Vagina (tissue), 2 donors: ENCODE results near the gene RHBDL3. TPM values are rescaled to one million over a fixed set of nuclear protein-coding genes. Genes with fewer than 3 reads are reported as not detected.
"Not testable (repeated sequence)": the region's sequence is repeated elsewhere in the genome, so short reads cannot be mapped to it uniquely, and the experiment has no call there.

Experiments used
- DNase-seq, 2 donors: peaks; one replicate each; pipeline ENCODE4 v3.0.0-alpha.2; 2017; ENCODE audit errors: extremely low spot score in 2 of 2
- H3K27ac ChIP-seq: fragments of 200-600 bp; sonication (generic); one replicate; pipeline ENCODE4 v1.5.1; 2019
- H3K27me3 ChIP-seq: fragments of 200-600 bp; sonication (generic); one replicate; pipeline ENCODE4 v1.5.1; 2019
- H3K36me3 ChIP-seq, 2 donors: fragments of 200-600 bp; sonication (generic); one replicate each; pipeline ENCODE4 v1.5.1; 2017 to 2019
- H3K4me1 ChIP-seq: fragments of 200-600 bp; sonication (generic); one replicate; pipeline ENCODE4 v1.5.1; 2019
- H3K4me3 ChIP-seq, 2 donors: fragments of 200-600 bp; sonication (generic); 1 replicate in 1 of 2; 2 replicates in 1 of 2; pipeline ENCODE4 v1.5.1; 2016 to 2019
- H3K9me3 ChIP-seq: fragments of 200-600 bp; sonication (generic); one replicate; pipeline ENCODE4 v1.5.1; 2019
- POLR2A ChIP-seq, 2 donors: fragments of 450-650 bp; IDR thresholded peaks; one replicate each; pipeline ENCODE4 v1.6.1; 2017; ENCODE audit warnings: antibody characterized with exemption in 2 of 2, mild to moderate bottlenecking in 2 of 2, moderate library complexity in 2 of 2
- POLR2AphosphoS5 ChIP-seq, 2 donors: sonication (generic); formaldehyde crosslinking; IDR thresholded peaks; one replicate each; pipeline ENCODE4 v1.9.0; 2017; ENCODE audit warnings: antibody characterized with exemption in 2 of 2, mild to moderate bottlenecking in 2 of 2, low read depth in 1 of 2; ENCODE audit not compliant: insufficient read depth in 1 of 2
- intact Hi-C: fragments of 100-400 bp; cut with DNase I; formaldehyde crosslinking; loops from one replicate; pipeline ENCODE4 v1.15.1; 2023
- total RNA-seq: library from RNA; depleted of rRNA; stranded (reverse); fragments of >200 nt; gene quantifications from one replicate; pipeline ENCODE4 v1.2.3, GENCODE V29; 2016
- TF ChIP-seq, protein P1 (sequence below), 3 experiments: fragments of 450-650 bp in 2 of 3; fragments of 200-600 bp in 1 of 3; sonication (generic) in 1 of 3; IDR thresholded peaks; one replicate each; pipeline ENCODE4 v1.5.1; 2017 to 2019; ENCODE audit warnings: antibody characterized with exemption in 3 of 3, mild to moderate bottlenecking in 2 of 3, moderate library complexity in 2 of 3

Gene RHBDL3
- total RNA-seq, 1 donor from 2014 or later = 1.7 TPM

DNA sequence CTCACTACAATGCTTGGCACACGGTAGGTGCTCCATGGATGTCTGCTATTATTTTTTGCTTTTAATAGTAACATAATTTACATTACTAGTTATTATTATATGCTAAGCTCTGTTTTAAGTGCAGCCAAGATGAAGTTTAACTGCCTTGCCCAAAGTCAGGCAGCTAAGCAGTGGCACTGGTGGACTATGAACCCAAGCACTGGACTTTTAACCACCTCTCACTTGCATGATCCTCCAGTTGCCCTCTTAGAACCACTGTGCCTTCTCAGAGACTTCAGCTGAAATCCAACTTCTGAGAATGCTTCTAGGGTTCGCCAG lies 82.8 kb downstream of the RHBDL3 start:
- Histone ChIP-seq H3K9me3 (no peaks in the 10 kb centered on the region), H3K4me1 (peaks cover 37% of the 10 kb centered on the region), H3K27me3 (no peaks in the 10 kb centered on the region), H3K36me3 (no peaks in the 10 kb centered on the region), H3K27ac (no peak overlapping the region), H3K4me3 (no peak overlapping the region)
- TF ChIP-seq, protein P1, sequence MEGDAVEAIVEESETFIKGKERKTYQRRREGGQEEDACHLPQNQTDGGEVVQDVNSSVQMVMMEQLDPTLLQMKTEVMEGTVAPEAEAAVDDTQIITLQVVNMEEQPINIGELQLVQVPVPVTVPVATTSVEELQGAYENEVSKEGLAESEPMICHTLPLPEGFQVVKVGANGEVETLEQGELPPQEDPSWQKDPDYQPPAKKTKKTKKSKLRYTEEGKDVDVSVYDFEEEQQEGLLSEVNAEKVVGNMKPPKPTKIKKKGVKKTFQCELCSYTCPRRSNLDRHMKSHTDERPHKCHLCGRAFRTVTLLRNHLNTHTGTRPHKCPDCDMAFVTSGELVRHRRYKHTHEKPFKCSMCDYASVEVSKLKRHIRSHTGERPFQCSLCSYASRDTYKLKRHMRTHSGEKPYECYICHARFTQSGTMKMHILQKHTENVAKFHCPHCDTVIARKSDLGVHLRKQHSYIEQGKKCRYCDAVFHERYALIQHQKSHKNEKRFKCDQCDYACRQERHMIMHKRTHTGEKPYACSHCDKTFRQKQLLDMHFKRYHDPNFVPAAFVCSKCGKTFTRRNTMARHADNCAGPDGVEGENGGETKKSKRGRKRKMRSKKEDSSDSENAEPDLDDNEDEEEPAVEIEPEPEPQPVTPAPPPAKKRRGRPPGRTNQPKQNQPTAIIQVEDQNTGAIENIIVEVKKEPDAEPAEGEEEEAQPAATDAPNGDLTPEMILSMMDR (IDR thresholded peaks at IDR 0.05) = no peak
- TF ChIP-seq POLR2AphosphoS5 (IDR thresholded peaks at IDR 0.05; ENCODE audit: insufficient read depth in 1 of 2, low read depth in 1 of 2) = no peak
- no peak for TF ChIP-seq POLR2A (IDR thresholded peaks at IDR 0.05)
- no peak for DNase-seq
- intact Hi-C loops = no loop called here

DNA sequence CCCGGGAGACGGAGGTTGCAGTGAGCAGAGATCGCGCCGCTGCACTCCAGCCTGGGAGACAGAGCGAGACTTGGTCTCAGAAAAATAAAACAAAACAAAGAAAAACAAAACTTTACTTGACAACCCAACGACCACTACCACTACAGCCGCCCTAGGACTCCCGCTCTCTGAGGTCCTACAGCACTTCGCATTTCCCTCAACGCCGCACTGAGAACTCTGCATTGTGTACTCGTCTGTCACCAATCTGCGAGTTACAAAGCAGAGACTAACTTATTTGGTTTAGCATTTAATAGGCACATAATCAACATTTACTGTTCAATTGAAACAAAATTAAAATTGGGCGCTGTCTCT lies 83.8 kb downstream of the RHBDL3 start:
- H3K27me3 ChIP-seq = no peaks in the 10 kb centered on the region
- H3K9me3 ChIP-seq = no peaks in the 10 kb centered on the region
- TF ChIP-seq POLR2A (IDR thresholded peaks at IDR 0.05) (no peak), POLR2AphosphoS5 (IDR thresholded peaks at IDR 0.05; ENCODE audit: insufficient read depth in 1 of 2, low read depth in 1 of 2) (no peak)
- TF ChIP-seq, protein P1 (IDR thresholded peaks at IDR 0.05) = no peak
- peak overlapping the region; percentile 99 for H3K27ac ChIP-seq
- intact Hi-C loops = no loop called here
- peak overlapping the region; percentile 49 to 98 for H3K4me3 ChIP-seq
- H3K36me3 ChIP-seq = no peaks in the 10 kb centered on the region
- no peak for DNase-seq
- H3K4me1 ChIP-seq = peaks cover 47% of the 10 kb centered on the region

GRCh38 chr17:32349854-32350665 lies 84.4 kb downstream of the RHBDL3 start, which contains the start of gene ZNF207:
Gene ZNF207, plus strand, starts transcription at chr17:32350157. Its CDS starts 129 bp downstream, at chr17:32350286.
- intact Hi-C loops = no loop called here
- Histone ChIP-seq H3K4me1 (peaks cover 53% of the 10 kb centered on the region), H3K4me3 (peak within 1 kb of the TSS; percentile 49 to 98), H3K36me3 (no peaks in the 10 kb centered on the region), H3K27me3 (no peaks in the 10 kb centered on the region), H3K9me3 (no peaks in the 10 kb centered on the region), H3K27ac (peak within 1 kb of the TSS; percentile 99)
- TF ChIP-seq POLR2A (IDR thresholded peaks at IDR 0.05) = peak in 1 of 2 donors; percentile 85
- TF ChIP-seq, protein P1 (IDR thresholded peaks at IDR 0.05) = peak in 1 of 3 experiments; percentile 8
- TF ChIP-seq POLR2AphosphoS5 (IDR thresholded peaks at IDR 0.05; ENCODE audit: insufficient read depth in 1 of 2, low read depth in 1 of 2) = peak; percentile 96 to 98
- DNase-seq = peak in 1 of 2 donors; percentile 95

DNA sequence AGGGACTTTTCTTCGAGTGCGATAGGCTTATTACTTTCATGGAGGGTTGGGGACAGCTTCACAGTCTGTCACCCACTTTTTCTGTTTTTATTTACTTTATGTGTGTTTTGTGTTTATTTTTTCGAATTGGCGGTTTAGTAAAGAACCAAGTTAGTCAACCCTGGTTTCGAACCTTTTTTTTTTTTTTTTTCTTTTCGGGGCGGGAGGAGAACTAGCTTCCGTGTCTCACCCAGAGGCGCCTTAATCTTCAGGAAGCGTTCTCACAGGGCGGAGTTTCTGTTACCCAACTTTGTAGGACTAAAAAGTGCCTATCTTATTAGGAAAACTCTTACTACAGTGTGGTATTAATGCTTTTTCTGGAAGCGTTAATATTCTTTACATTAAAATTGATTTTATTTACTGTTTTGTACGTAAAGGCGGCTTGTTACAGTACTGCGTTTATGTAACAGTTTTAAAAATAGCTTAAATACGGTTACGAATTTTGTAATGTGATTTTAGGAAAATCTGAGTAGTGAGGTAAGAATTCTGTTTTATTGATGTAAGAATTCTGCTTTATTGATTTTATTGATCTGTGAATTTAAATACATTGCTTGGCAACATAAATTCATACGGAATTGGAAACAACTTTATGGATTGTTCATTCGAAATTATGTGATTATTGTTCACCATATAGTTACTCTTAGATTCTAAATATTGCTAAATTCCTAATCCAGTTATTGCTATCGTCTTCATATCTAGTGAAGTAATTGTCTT lies 85.2 kb downstream of the RHBDL3 start:
- no peaks in the 10 kb centered on the region for H3K9me3 ChIP-seq
- TF ChIP-seq POLR2AphosphoS5 (IDR thresholded peaks at IDR 0.05; ENCODE audit: insufficient read depth in 1 of 2, low read depth in 1 of 2) (peak in 1 of 2 donors; percentile 13), POLR2A (IDR thresholded peaks at IDR 0.05) (no peak)
- TF ChIP-seq, protein P1 (IDR thresholded peaks at IDR 0.05) = no peak
- no peaks in the 10 kb centered on the region for H3K27me3 ChIP-seq
- intact Hi-C loops = no loop called here
- H3K4me1 ChIP-seq = peaks cover 61% of the 10 kb centered on the region
- no peak for DNase-seq
- H3K36me3 ChIP-seq = no peaks in the 10 kb centered on the region
- H3K27ac ChIP-seq = peak overlapping the region; percentile 99
- peak overlapping the region; percentile 49 to 98 for H3K4me3 ChIP-seq

DNA sequence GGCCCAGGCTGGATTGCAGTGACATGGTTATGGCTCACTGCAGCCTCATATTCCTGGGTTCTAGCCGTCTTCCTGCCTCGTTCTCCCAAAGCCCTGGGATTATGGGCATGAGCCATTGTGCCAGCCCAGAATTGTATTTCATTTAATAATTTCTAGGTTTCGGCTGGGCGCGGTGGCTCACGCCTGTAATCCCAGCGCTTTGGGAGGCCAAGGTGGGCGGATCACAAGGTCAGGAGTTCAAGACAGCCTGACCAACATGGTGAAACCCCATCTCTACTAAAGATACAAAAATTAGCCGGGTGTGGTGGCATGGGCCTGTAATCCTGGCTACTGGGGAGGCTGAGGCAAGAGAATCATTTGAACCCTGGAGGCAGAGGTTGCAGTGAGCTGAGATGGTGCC lies 87.1 kb downstream of the RHBDL3 start:
- intact Hi-C loops, DNase-seq, H3K36me3 ChIP-seq, H3K9me3 ChIP-seq, H3K27ac ChIP-seq, H3K27me3 ChIP-seq: not testable (repeated sequence)
- Histone ChIP-seq H3K4me1 (peaks cover 74% of the 10 kb centered on the region), H3K4me3 (peak overlapping the region; percentile 49 to 98)
